Measurements from ENCODE around the gene CXorf38.

- TF ChIP-seq CTCF (IDR thresholded peaks at IDR 0.05) (no peak), POLR2A (IDR thresholded peaks at IDR 0.05) (peak; percentile 66 to 74)
These were observed 66.6 kb downstream of the CXorf38 start, which contains the start of gene ATP6AP2 for GRCh38 chrX:40580537-40581335.

All from uterus (tissue), 2 donors.